CD4-positive, alpha-beta T cell treated with Interleukin-10 for 1 hour (primary cell): ENCODE measurements around the gene CIC.
"Not testable (repeated sequence)": the region's sequence is repeated elsewhere in the genome, so short reads cannot be mapped to it uniquely, and the experiment has no call there.

Source experiments
- DNase-seq: peaks from one replicate; pipeline ENCODE4 v3.0.0-alpha.2; 2020

Gene CIC

GRCh38 chr19:42335971-42336370 lies 66.9 kb downstream of the CIC start:
- no peak for DNase-seq

- DNase-seq, result not testable (repeated sequence)
These were observed 70.2 kb downstream of the CIC start for GRCh38 chr19:42339126-42339860.

GRCh38 chr19:42339922-42340321 lies 70.9 kb downstream of the CIC start:
- DNase-seq, result not testable (repeated sequence)

DNA sequence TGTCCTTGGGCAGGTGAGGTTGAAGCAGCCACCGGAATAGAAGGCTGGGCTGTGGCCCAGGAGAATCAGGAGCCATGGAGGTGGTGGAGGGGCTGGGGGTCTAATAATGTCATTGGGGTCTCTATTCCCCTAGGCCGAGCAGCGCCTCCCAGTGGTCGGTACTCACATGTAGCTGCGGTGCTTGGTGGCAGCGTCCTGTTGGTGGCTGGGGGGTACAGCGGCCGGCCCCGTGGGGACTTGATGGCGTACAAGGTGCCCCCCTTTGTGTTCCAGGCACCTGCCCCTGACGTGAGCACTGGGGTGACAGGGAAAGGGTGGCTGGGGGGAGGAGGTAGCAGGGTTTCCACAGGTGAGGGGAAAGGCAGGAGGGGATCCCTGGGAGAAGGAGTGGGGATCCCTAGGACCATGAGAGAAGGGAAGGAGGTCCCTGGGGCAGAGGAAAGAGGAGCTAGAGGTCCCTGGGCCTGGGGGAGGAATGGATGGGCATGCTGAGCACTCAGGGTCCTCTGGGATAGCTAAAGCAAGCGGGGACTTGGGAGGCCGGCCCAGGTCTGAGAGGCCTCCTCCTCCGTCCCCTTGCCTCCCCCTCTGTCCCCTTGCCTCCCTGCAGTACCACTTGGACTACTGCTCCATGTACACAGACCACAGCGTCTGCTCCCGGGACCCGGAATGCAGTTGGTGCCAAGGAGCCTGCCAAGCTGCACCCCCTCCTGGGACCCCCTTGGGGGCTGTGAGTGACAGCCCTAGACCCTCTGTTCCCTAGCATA lies 74.5 kb downstream of the CIC start:
- no peak for DNase-seq

- DNase-seq, result no peak
These were observed 75.4 kb downstream of the CIC start for GRCh38 chr19:42344336-42344893.
